Activated CD8-positive, alpha-beta memory T cell treated with anti-CD3 and anti-CD28 coated beads for 36 hours (primary cell): ENCODE data around the gene NOL9. TPM values are rescaled to one million over a fixed set of nuclear protein-coding genes. Genes with fewer than 3 reads are reported as not detected.

Experiments used
- CTCF ChIA-PET: fragments of 350-600 bp; sonication (Branson Sonifier 250); formaldehyde crosslinking; loops from one replicate; lab custom pipeline; 2021; ENCODE audit warnings: antibody characterized with exemption; lab: Charles Lee
- POLR2A ChIA-PET: fragments of 350-600 bp; sonication (Branson Sonifier 250); formaldehyde crosslinking; loops from one replicate; lab custom pipeline; 2021; ENCODE audit warnings: antibody characterized with exemption; lab: Charles Lee
- total RNA-seq, 2 experiments: library from RNA; stranded (reverse); gene quantifications; one replicate each; pipeline ENCODE4 v1.2.3, GENCODE V29; 2021

The NOL9 gene
- total RNA-seq, 2 experiments from 2014 or later = 59.1 to 59.2 TPM

GRCh38 chr1:6473156-6473555 is 81.2 kb downstream of the NOL9 start:
- ChIA-PET CTCF (interaction anchor here (0.6 to 1.9 kb wide), 6 partner anchors 7 to 69 kb away, joined by 3 to 8 read pairs (median 3); no protein-coding TSS in a partner anchor), POLR2A (no interaction called here)

DNA sequence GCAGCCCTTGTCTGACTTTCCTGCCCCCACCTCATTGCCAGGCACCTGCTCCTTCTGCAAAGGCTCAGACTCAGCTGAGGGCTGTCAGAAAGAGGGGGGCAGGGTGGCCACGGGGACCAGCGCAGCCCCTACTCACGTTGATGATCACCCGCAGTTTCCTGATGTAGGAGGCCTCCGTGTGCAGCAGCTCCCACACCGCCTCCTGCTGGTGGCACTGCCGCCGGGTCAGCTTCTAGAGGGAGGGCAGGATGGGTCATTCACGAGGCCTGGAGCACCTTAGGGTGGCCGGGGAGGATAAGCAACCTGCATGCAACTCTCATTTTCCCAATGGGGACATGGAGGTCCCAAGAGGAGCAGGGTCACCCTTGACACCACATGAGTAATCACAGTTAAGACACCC is 81.9 kb downstream of the NOL9 start:
- POLR2A ChIA-PET = interaction anchor here (0.7 kb wide), 1 partner anchor 288 kb away, joined by 4 read pairs; no protein-coding TSS in a partner anchor
- CTCF ChIA-PET = interaction anchor here (0.9 to 1.9 kb wide), 6 partner anchors 8 to 18 kb away, joined by 3 to 8 read pairs (median 4); no protein-coding TSS in a partner anchor

DNA sequence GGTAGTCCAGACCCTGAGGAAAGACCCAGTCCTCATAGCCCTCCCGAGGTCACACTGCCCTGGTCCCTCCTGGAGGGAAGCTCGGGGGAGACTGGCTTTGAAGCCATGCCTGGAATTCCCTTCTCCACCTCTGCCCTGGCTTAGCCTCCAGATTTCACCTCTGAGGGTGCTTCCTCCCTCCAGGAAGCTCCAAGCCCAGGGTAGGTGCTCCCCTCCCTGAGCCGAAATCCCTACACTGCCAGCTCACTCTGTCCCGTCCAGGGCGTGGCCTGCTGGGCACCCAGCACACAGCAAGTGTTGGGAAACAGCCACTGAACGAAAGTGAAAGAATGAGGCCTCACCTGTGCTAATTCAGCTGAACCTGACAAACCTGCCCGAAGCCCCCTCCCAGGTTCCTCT is 82.3 kb downstream of the NOL9 start:
- CTCF ChIA-PET = interaction anchor here (0.9 to 1.9 kb wide), 7 partner anchors 9 to 173 kb away, joined by 3 to 8 read pairs (median 3); no protein-coding TSS in a partner anchor
- POLR2A ChIA-PET = interaction anchor here (0.7 kb wide), 1 partner anchor 287 kb away, joined by 4 read pairs; no protein-coding TSS in a partner anchor

Other genes with a start within 250 kb of the NOL9 start
- gene ACOT7, start 160.7 kb downstream of the NOL9 start, total RNA-seq = 100 to 1,000 TPM in 1 of 2 experiments, 10 to 100 TPM in 1; 97.9 to 104 TPM
- under 1 TPM in 1 of 2 experiments, not detected in 1; 0.15 TPM for gene HES2, start 134.6 kb downstream of the NOL9 start, total RNA-seq
- gene ESPN, start 129.7 kb downstream of the NOL9 start, total RNA-seq = under 1 TPM; 0.08 to 0.23 TPM
- 10 to 100 TPM; 89.9 to 91.3 TPM for gene TNFRSF25, start 88.3 kb downstream of the NOL9 start, total RNA-seq
- gene PLEKHG5, start 62.8 kb downstream of the NOL9 start, total RNA-seq = 1 to 10 TPM; 2.1 to 2.2 TPM
- not detected for gene TAS1R1, start 794 bp upstream of the NOL9 start, total RNA-seq
- 10 to 100 TPM; 28.5 to 33.5 TPM for gene ZBTB48, start 25.5 kb upstream of the NOL9 start, total RNA-seq
- 10 to 100 TPM; 33.7 to 35.5 TPM for gene KLHL21, start 48.4 kb upstream of the NOL9 start, total RNA-seq
- 10 to 100 TPM; 14.0 to 14.7 TPM for gene PHF13, start 59.2 kb upstream of the NOL9 start, total RNA-seq
- 10 to 100 TPM; 22.1 to 23.1 TPM for gene THAP3, start 70.4 kb upstream of the NOL9 start, total RNA-seq
- gene DNAJC11, start 147.3 kb upstream of the NOL9 start, total RNA-seq = 10 to 100 TPM; 75.5 to 78.3 TPM
- gene CAMTA1, start 230.9 kb upstream of the NOL9 start, total RNA-seq = 10 to 100 TPM; 66.5 to 72.5 TPM